DMS79 (cell line): ENCODE measurements around the gene OTUD6A.

Experiments used
- DNase-seq: peaks from one replicate; lab custom pipeline; 2025; lab: John Stamatoyannopoulos, UW

Gene OTUD6A, protein sequence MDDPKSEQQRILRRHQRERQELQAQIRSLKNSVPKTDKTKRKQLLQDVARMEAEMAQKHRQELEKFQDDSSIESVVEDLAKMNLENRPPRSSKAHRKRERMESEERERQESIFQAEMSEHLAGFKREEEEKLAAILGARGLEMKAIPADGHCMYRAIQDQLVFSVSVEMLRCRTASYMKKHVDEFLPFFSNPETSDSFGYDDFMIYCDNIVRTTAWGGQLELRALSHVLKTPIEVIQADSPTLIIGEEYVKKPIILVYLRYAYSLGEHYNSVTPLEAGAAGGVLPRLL

DNA sequence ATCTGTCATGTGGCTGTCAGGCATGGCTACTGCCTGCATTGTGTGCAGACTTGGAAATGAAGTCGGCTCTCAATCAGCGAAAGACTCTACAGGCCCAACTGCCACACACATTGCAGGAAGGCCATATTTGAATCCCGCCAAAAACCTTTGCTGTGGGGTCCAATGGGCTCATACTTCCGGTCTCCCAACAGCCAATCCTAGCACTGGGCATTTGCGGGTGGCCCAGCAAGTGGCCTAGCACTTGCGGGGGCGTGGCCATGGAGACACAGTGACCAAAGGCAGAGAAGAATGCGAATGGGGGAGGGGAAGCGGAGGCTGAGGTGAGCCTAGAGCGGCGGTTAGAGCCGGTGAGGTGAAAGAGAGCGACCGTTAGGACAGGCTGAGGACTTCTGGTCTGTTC is at the start of gene OTUD6A:
OTUD6A (plus strand) TSS at position 382 of the 400 bp plus-strand sequence. CDS start 68 bp downstream, outside the sequence.
- DNase-seq: no peak

GRCh38 chrX:70012756-70013155 is 49.5 kb upstream of the OTUD6A start:
- DNase-seq: no peak

GRCh38 chrX:70013466-70014381 is 48.5 kb upstream of the OTUD6A start:
- no peak for DNase-seq

- no peak for DNase-seq
Measured at GRCh38 chrX:70016513-70016912, 45.7 kb upstream of the OTUD6A start.

- DNase-seq: no peak
Measured at GRCh38 chrX:70022616-70023015, 39.6 kb upstream of the OTUD6A start.

DNA sequence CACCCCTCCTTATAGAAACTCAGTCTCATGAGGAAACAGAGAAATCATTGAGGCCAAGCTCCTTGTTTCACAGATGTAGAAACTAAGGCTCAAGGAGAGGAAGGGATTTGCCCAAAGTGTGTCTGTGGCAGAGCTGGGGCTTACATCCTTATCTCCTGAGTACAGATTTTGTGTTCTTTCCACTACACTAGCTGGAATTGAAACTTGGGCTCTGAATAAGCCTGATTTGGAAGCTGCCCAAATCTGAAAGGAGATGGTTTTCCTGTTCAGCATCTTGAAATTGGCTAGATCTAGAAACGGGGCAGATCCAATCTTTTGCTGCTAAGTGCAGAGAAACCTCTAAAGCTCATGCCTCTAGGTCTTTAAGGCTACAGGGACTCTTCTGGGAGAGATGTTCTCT is 36.8 kb upstream of the OTUD6A start:
- no peak for DNase-seq

DNA sequence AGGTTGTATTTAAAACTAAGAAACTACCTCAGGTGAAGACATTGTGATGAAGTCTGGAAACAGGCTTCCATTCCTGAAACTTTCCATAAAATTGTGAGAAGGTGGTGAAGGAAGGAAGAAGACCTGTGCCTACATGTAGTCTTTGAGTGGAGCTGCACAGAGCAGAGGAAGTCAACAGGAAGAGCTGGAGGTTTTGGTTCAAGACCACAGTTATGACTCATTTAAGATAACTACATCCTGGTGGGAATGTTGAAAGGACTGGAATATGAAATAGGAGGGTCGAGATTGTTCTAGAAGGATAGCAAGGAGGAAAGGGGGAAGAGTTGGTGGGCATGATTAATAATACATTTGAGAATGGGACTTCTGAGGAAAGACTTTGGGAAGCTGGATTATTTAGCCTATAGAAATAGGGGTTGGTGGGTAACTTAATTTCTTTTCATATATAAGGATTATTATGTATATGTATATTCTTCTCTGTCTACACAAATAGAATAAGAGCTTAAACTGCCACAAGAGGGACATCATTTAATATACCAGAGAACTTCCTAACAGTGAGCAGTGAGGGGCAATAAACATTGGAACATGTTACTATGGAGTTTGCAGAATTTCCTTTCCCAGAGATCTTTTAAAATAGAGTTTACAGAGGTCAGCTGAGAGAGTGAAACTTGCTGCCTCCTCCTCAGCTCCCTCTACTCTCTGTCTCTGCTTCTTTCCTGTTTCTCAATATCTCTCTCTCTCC is 36.0 kb upstream of the OTUD6A start:
- no peak for DNase-seq

DNA sequence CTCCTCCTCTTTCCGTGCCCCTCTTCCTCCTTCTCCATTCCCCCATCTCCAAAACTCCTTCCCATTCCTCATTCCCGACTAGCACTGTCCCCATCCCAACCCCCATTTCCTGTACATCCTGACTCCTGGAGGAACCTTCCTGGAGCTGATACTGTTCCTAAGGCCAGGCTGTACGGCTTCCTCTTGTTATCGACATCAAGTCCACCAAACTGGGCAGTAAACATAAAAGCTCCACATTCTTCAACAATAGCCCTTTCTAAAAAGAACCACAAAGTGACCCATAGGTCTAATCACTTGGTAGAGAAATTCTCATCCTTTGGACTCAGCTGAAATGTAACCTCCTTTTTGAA is 35.4 kb upstream of the OTUD6A start:
- no peak for DNase-seq

DNA sequence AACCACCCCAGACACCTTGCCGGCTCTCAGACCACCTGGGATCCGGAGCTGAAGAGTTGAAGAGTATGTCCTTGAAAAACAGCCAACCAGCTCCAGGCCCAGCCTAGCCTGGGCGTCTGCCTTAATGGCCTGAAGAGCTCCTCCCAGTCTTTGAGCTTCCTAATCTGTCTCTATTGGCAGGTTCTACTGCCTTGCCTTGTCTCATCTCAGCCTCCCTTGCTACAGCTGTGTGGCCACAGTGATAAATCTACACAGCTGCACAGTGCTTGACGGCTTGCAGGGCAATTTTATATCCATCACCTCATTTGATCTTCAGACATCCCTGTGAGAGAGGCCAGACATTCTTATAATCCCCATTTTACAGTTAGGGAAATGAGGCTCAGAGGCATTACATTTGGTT is 32.4 kb upstream of the OTUD6A start:
- no peak for DNase-seq

DNA sequence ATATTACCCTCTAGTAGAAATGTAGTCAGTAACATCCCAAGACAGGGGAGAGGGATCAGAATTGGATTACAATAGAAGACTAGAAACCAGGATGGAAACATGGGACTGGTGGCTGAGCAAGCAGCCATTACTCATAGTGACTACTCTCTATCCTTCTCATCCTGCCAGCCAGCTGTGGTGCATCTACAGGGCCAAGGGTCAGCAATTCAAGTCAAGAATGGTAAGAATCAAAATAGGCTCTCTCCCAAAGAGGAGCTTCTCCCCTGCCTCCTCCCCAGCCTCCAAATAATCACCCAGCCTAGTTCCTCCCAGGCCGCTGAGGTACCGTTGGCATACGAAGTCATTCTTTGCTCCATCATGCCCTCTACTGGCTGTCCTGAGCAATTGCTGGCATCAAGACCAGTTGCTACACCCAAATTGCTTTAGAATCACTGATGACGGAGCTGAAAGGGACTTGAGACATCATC is 31.9 kb upstream of the OTUD6A start:
- DNase-seq: no peak

- DNase-seq: no peak
Measured at GRCh38 chrX:70032792-70033191, 29.5 kb upstream of the OTUD6A start.

DNA sequence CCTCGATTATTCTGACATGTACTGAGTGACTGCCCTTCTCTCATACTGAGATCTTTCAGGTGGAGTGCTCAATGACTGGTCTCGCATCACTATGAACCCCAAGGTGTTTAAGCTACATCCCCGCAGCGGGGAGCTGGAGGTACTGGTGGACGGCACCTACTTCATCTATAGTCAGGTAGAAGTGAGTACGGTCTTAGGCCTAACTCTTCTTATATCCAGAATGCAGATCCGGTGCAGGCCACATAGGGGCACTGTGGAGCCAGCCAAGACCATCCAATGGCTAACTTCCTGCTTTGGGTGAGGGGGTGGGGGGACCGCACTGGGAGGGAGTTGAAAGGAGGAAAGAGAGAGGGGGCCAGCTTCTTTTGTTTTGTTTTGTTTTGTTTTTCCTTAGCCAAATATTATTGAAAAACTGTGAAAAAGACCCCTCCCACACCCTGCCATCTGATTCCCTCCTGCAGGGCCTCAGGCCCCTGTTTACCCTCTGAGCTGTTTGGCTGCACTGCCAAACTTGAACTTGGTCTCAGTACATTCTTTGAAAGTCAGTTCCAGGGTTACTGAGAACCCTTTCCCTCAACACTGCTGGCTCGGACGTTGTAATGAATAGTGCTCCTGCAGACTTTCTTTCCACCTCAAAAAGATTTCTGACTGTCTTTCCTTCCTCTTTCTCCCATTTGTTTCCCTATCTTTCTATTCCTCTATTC is 28.8 kb upstream of the OTUD6A start:
- DNase-seq: no peak

DNA sequence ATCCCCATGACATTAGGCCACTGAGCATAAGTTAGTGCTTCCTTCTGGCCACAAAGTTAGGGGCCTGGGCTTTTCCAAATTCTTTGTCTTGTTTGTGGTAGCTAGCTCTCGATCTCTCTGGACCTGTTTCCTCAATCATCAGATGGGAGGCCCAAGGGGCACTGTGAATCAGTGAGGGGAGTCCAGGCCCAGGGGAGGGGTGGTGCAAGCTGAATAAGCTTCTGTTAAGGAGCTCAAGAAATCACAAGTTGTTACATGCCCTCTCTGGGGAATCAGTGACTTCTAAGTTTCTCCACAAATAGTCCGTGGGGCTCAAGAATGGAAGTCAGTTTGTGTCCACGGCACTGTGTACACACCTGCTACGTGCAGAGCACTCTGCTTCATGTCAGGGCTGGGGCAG is 27.6 kb upstream of the OTUD6A start:
- no peak for DNase-seq

- DNase-seq: no peak
Measured at GRCh38 chrX:70038515-70038914, 23.7 kb upstream of the OTUD6A start.

GRCh38 chrX:70038951-70039350 is 23.3 kb upstream of the OTUD6A start:
- DNase-seq: no peak

DNA sequence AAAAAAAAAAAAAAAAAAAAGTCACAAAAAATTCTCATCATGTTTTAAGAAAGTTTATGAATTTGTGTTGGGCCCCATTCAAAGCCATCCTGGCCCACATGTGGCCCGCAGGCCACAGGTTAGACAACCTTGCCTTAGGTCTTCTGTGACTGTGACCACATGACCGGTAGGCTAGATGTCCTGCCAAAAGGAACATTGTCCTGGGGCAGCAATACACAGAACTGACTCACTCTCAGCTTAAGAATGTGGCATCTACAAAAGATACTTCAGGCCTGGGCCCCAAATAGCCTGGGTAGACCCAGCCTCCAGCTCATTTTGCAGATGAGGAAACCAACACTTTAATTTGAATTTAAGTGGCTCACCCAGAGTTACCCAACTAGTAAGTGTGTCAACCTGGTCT is 22.5 kb upstream of the OTUD6A start:
- DNase-seq: no peak

DNA sequence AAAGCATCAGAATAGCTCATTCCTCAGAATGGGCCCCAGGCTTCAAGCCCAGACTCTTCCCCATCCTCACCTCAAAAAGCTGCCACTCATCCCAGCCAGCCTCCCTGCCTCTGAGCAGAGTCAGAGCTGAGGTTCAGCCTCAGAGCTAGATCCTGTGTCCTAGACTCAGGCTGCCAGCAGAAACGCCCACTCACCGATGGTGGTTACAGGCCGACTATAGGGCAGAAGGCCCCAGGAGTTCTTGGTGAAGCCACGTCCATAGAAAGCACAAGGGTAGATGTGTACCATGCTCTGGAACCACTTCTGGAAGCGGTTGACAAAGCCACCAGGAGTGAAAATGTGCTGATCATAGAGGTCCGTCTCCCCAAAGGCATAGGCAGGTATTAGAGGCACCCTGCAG is 20.3 kb upstream of the OTUD6A start:
- DNase-seq: no peak

DNA sequence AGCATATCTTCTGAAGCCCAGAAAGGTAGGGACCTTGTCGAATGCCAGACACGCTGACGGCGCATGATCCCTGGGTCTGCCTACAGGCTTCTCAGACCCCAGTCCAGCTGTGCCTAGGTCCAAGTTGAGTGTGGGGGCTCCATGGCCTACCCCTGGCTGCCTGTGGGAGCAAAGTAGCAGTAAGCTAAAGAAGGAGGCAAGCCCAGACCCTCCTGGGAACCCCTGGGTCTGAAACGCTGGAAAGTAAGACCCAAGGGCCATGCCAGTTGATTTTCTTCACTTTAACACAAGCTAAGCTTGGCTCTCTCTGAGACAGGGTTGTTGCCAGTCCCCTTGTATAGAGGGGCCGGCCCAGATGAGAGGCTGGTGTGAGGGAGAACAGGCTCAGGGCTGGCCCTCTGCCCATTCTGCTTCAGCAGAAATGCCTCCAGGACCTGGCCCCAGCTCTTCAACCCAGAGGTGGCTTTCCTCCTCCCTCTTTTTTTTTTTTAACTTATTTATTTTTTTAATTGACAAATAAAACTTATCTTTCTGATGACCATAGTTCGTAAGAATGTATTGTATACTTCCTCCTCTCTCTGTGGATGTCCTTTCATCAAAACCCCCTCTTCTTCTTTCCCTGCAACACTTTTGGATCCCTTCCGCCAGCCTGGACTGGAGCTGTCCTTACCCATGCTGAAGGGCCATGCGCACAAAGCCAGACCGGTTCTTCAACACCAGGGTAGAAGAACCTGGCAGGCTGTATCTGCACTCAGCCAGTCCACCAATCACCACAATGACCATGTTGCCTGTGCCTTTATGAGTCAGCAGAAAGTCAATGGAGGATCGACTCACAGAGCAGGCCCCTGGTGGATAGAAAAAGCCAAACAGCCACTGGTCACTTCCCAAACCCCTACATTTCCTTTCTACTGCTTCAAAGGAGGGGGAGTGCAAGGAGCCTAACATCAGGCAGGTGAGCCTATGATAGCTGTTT is 19.6 kb upstream of the OTUD6A start:
- DNase-seq: no peak

DNA sequence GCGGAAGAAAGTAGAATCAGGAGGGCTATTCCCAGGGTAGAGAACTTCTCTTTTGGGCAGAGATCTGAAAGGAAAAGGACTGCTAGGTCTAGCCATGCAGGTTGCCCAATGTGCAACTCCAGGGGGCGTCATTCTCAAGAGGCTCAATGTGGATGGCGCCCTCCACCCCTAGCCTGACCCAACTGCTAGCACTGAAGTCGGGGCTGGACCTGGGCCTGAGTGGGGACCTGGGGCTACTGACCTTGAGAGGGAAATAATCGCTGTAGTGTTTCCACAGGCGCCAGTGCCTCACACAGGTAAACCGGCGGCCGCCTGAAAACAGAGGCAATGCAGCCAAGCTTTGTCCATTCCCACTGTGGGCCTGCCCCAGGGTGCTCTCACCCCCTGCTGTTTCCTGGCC is 18.6 kb upstream of the OTUD6A start:
- no peak for DNase-seq

DNA sequence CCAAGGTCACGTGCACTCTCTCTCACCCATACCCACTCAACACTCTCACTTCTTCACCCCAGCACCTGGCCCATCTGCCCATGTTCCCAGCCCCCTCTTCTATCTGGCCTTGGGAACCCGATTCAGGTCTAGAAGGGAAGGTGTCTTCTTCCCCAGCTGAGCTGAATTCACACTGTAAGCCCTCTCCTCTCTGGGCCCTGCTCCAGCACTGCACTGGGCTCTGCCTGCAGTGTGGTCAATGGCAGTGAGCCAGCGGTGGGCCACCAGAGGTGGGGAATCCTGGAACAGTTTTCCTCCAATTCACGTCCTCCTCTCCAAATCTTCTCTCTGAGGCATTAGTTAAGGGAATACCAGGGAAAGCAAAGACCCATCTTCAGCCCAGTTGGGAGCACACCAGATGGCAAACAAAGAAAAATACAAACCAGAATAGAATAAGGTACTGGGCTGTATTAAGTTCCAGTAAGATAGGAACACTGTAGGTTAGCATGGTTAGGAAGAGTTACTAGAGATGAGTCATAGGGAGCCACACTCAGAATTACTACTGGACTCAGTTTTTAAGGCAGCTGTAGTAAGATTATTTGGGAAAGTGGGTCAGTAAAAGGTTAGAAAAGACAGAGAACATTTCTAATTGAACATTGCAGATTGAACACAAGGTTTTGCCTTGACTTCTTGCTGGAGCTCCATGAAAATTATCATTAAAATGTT is 17.6 kb upstream of the OTUD6A start:
- DNase-seq: no peak
